ENCODE measurements around the gene APOC3. TPM values are rescaled to one million over a fixed set of nuclear protein-coding genes. Genes with fewer than 3 reads are reported as not detected.

The APOC3 gene
- total and polyA plus RNA-seq, 10 of the 15 experiments (the other 5 are each of a cell fraction or from before 2014, with no cell fraction given) = 1.9 TPM; not detected in 9

DNA sequence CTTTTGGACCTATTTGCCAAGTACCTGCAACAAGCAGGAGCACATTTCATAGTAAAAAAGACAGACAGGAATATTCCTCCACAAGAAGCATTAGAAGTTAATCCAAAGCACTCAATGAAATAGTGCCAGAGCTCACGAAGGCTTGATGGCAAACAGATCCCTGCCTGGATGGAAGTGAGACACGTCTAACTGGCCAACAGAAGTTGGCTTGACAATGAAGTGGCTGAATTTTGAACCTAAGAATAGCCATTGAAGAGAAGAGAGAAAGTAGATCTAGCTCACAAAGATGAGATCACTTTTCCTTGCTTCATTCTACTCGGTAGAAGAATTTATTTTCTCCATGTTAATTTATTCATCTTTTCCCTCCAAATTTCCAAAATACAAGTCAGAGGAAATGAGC, 38.4 kb downstream of the APOC3 start:
- H3K27me3 ChIP-seq (replicated peaks in 1 of 2; ENCODE audit: control insufficient read depth in 2 of 2, insufficient read depth in 2 of 2, low read length in 1 of 2) = no peaks in the 10 kb centered on the region
- ATAC-seq (no peak), FAIRE-seq (no peak), DNase-seq (ENCODE audit: low read depth, low spot score) (no peak)
- ChIA-PET RAD21 (ENCODE audit: unreplicated experiment) (no interaction called here), SMC1A (ENCODE audit: uncharacterized antibody, unreplicated experiment) (interaction anchor here (0.7 to 2.4 kb wide), 2 partner anchors 11 to 86 kb away, joined by 3 to 7 read pairs; no protein-coding TSS in a partner anchor), CTCF (interaction anchor here (1.5 kb wide), 1 partner anchor 77 kb away, joined by 3 read pairs; the partner anchor contains the start of gene APOA5), POLR2A (no interaction called here)
- no peaks in the 10 kb centered on the region for H4K20me1 ChIP-seq (ENCODE audit: control insufficient read depth, insufficient read depth)
- H3K36me3 ChIP-seq (ENCODE audit: control insufficient read depth in 2 of 2, insufficient read depth in 2 of 2, low read length in 1 of 2) = peaks cover 9 to 18% of the 10 kb centered on the region in 2 experiments
- no peaks in the 10 kb centered on the region for H3K9me3 ChIP-seq (replicated peaks; ENCODE audit: control insufficient read depth, insufficient read depth, low read length)
- 97% methylated on average over 3 of the region's 3 CpGs for WGBS (ENCODE audit: insufficient coverage, insufficient replicate concordance, low lambda C conversion rate, missing lambda C conversion rate)
- no peaks in the 10 kb centered on the region for H3K4me1 ChIP-seq (ENCODE audit: control insufficient read depth, insufficient read depth, low read length)
- in situ Hi-C loops (cut with MboI) (no loop called here), intact Hi-C loops (cut with micrococcal nuclease; ENCODE audit: unreplicated experiment) (no loop called here)
- H3K9ac ChIP-seq (ENCODE audit: control insufficient read depth, insufficient read depth, low read length) = no peak overlapping the region
- BruUV-seq (replicated peaks) = no TSS peak
- no peak overlapping the region for H3K27ac ChIP-seq (ENCODE audit: control insufficient read depth, insufficient read depth)
- H2AFZ ChIP-seq (ENCODE audit: control insufficient read depth, low read depth, low read length) = no peak overlapping the region
- TF ChIP-seq ZNF207 (IDR thresholded peaks at IDR 0.05; ENCODE audit: borderline replicate concordance) (no peak), FOXM1 (IDR thresholded peaks at IDR 0.05; ENCODE audit: low read depth, low read length) (no peak)
- H3K4me2 ChIP-seq (ENCODE audit: control insufficient read depth, insufficient read depth) = no peak overlapping the region
- H3K79me2 ChIP-seq (ENCODE audit: control insufficient read depth, insufficient read depth, low read length) = no peaks in the 10 kb centered on the region
- no peak overlapping the region for H3K4me3 ChIP-seq

DNA sequence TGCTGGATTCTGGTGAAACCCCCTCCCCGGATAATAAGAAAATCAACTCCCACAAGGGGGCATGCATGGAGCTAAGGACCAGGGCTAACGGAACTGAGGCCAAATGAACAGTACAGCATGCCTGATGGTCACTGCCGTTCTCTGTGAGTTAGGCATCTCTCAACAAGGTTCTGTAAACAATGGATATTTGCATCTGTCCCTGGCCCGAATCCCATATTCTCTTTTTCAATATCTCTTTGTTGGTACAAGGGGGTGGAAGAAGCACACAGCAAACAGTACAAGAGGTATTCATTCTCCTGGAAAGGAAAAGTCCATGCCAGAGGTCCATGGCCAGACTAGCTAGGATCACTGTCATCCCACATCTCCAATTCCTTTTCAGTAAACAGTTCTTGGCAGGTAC, 39.9 kb downstream of the APOC3 start:
- Histone ChIP-seq H3K4me2 (ENCODE audit: control insufficient read depth, insufficient read depth) (no peak overlapping the region), H3K9ac (ENCODE audit: control insufficient read depth, insufficient read depth, low read length) (no peak overlapping the region), H3K9me3 (replicated peaks; ENCODE audit: control insufficient read depth, insufficient read depth, low read length) (no peaks in the 10 kb centered on the region), H4K20me1 (ENCODE audit: control insufficient read depth, insufficient read depth) (no peaks in the 10 kb centered on the region), H3K79me2 (ENCODE audit: control insufficient read depth, insufficient read depth, low read length) (no peaks in the 10 kb centered on the region), H3K4me1 (ENCODE audit: control insufficient read depth, insufficient read depth, low read length) (no peaks in the 10 kb centered on the region), H2AFZ (ENCODE audit: control insufficient read depth, low read depth, low read length) (no peak overlapping the region), H3K27me3 (replicated peaks in 1 of 2; ENCODE audit: control insufficient read depth in 2 of 2, insufficient read depth in 2 of 2, low read length in 1 of 2) (no peaks in the 10 kb centered on the region), H3K36me3 (ENCODE audit: control insufficient read depth in 2 of 2, insufficient read depth in 2 of 2, low read length in 1 of 2) (peaks cover 15 to 17% of the 10 kb centered on the region in 2 experiments), H3K27ac (ENCODE audit: control insufficient read depth, insufficient read depth) (no peak overlapping the region), H3K4me3 (no peak overlapping the region)
- in situ Hi-C loops (cut with MboI) (no loop called here), intact Hi-C loops (cut with micrococcal nuclease; ENCODE audit: unreplicated experiment) (no loop called here)
- WGBS (ENCODE audit: insufficient coverage, insufficient replicate concordance, low lambda C conversion rate, missing lambda C conversion rate) = 98% methylated on average over 4 of the region's 4 CpGs
- DNase-seq (ENCODE audit: low read depth, low spot score) (no peak), FAIRE-seq (no peak), ATAC-seq (no peak)
- no TSS peak for BruUV-seq (replicated peaks)
- ChIA-PET CTCF (interaction anchor here (0.5 to 1.9 kb wide), 4 partner anchors 10 to 236 kb away, joined by 3 to 14 read pairs (median 4); no protein-coding TSS in a partner anchor), RAD21 (ENCODE audit: unreplicated experiment) (interaction anchor here (1.0 kb wide), 1 partner anchor 11 kb away, joined by 3 read pairs; no protein-coding TSS in a partner anchor), SMC1A (ENCODE audit: uncharacterized antibody, unreplicated experiment) (interaction anchor here (0.8 to 1.5 kb wide), 3 partner anchors 16 to 34 kb away, joined by 3 to 4 read pairs (median 3); no protein-coding TSS in a partner anchor), POLR2A (no interaction called here)
- TF ChIP-seq ZNF384 (IDR thresholded peaks at IDR 0.05; ENCODE audit: borderline replicate concordance, low read depth, low read length) = no peak
